ENCODE data around the gene NEAT1. TPM values are rescaled to one million over a fixed set of nuclear protein-coding genes. Genes with fewer than 3 reads are reported as not detected.

NEAT1 gene
- total RNA-seq, 5 donors from 2014 or later (not counting 1 experiment from before 2014, with no cell fraction given): 368 to 1,017 (median 906) TPM

- Mint-ChIP-seq H3K4me3 (peak overlapping the region; percentile 91 to 100 (median 98)), H3K36me3 (peaks cover 44% of the 10 kb centered on the region), H3K4me1 (peaks cover 82 to 95% (median 84%) of the 10 kb centered on the region in 3 donors), H3K27me3 (no peaks in the 10 kb centered on the region), H3K9me3 (no peaks in the 10 kb centered on the region), H3K27ac (peak overlapping the region; percentile 98 to 99)
- peak overlapping the region; percentile 33 to 66 for H3K4me3 ChIP-seq (ENCODE audit: control insufficient read depth in 1 of 2, extremely low read depth in 1 of 2, low read length in 1 of 2)
- H3K27ac ChIP-seq (ENCODE audit: low read length): peak overlapping the region; percentile 95
- H3K27me3 ChIP-seq (replicated peaks in 1 of 2; ENCODE audit: control insufficient read depth in 2 of 2, extremely low read depth in 1 of 2, insufficient read depth in 2 of 2, low read length in 1 of 2): no peaks in the 10 kb centered on the region
- DNase-seq (peak in 19 of 35 experiments; percentile 35 to 60 (median 42)), ATAC-seq (replicated peaks in 1 of 4) (peak in 2 of 4 experiments; percentile 14 to 15)
- no peaks in the 10 kb centered on the region for H3K9me3 ChIP-seq
- ChIA-PET POLR2A (interaction anchor here in 1 of 2 donors (0.7 to 1.6 kb wide), 4 partner anchors 8 to 77 kb away, joined by 3 to 8 read pairs (median 6); partner anchors contain the start of gene MALAT1), CTCF (interaction anchor here in 1 of 2 donors (1.6 to 2.5 kb wide), 2 partner anchors 13 to 70 kb away, joined by 5 to 12 read pairs; no protein-coding TSS in a partner anchor)
- H3K4me1 ChIP-seq (ENCODE audit: control insufficient read depth in 1 of 2, extremely low read depth in 1 of 2, insufficient read depth in 2 of 2, low read length in 2 of 2): peaks cover 43 to 70% of the 10 kb centered on the region in 2 experiments
- peaks cover 0 to 22% of the 10 kb centered on the region in 2 donors for H3K36me3 ChIP-seq (ENCODE audit: control insufficient read depth in 2 of 2, extremely low read depth in 1 of 2, insufficient read depth in 1 of 2, low read length in 1 of 2)
- 0% methylated on average over 1 of the region's 9 CpGs for WGBS (ENCODE audit: insufficient coverage)
Observed at GRCh38 chr11:65429724-65430405, 7.3 kb downstream of the NEAT1 start.

DNA sequence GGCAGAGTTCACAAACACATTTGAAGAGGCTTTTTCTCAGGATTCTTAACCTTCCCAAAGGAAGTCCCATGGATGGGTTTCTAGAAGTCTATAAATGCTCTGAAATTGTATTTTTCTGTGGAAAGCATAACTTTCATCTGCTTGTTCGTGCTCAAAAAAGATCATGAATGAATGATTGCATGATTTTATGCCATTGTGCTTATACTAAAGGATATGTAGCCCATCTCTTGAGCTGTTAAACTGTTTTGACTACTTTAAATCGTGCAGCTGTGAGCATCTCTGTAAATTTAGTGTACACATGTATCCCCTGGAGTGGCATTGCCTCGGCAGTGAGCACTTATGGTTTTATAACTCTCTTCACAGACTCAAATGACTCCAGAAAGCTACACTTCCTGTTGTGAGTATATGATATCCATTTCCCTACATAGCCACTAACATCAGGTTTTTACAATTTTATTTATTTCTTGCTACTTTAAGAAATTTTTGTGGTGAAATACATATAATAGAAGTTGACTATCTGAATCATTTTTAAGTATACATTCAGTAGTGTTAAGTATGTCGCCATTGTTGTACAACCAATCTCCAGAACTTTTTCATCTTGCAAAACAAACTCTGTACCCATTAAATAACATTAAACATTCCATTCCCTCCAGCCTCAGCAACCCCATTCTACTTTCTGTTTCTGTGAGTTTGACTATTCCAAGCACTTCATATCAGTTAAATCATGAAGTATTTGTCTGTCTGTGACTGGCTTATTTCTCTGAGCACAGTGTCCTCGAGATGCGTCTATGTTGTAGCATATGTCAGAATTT lies 8.0 kb downstream of the NEAT1 start:
- peaks cover 90 to 94% (median 91%) of the 10 kb centered on the region in 3 donors for H3K4me1 Mint-ChIP-seq
- H3K9me3 Mint-ChIP-seq: no peaks in the 10 kb centered on the region
- peaks cover 0 to 29% of the 10 kb centered on the region in 2 donors for H3K36me3 ChIP-seq (ENCODE audit: control insufficient read depth in 2 of 2, extremely low read depth in 1 of 2, insufficient read depth in 1 of 2, low read length in 1 of 2)
- peak in 3 of 35 experiments; percentile 11 to 55 (median 15) for DNase-seq
- CTCF ChIA-PET: interaction anchor here in 1 of 2 donors (1.6 to 2.5 kb wide), 2 partner anchors 14 to 69 kb away, joined by 5 to 12 read pairs; no protein-coding TSS in a partner anchor
- peak overlapping the region; percentile 33 to 66 for H3K4me3 ChIP-seq (ENCODE audit: control insufficient read depth in 1 of 2, extremely low read depth in 1 of 2, low read length in 1 of 2)
- peaks cover 45% of the 10 kb centered on the region for H3K36me3 Mint-ChIP-seq
- ATAC-seq (replicated peaks in 1 of 4): peak in 3 of 4 experiments; percentile 9 to 28 (median 27)
- peak overlapping the region; percentile 98 to 99 for H3K27ac Mint-ChIP-seq
- H3K4me3 Mint-ChIP-seq: peak overlapping the region; percentile 91 to 100 (median 98)
- no peaks in the 10 kb centered on the region for H3K27me3 Mint-ChIP-seq
- H3K4me1 ChIP-seq (ENCODE audit: control insufficient read depth in 1 of 2, extremely low read depth in 1 of 2, insufficient read depth in 2 of 2, low read length in 2 of 2): peaks cover 47 to 67% of the 10 kb centered on the region in 2 experiments
- H3K27me3 ChIP-seq (replicated peaks in 1 of 2; ENCODE audit: control insufficient read depth in 2 of 2, extremely low read depth in 1 of 2, insufficient read depth in 2 of 2, low read length in 1 of 2): no peaks in the 10 kb centered on the region
- peak overlapping the region; percentile 95 for H3K27ac ChIP-seq (ENCODE audit: low read length)
- WGBS (ENCODE audit: insufficient coverage): 25% methylated on average over 1 of the region's 6 CpGs
- POLR2A ChIA-PET: interaction anchor here in 1 of 2 donors (0.7 to 1.6 kb wide), 4 partner anchors 9 to 76 kb away, joined by 3 to 8 read pairs (median 6); partner anchors contain the start of gene MALAT1
- H3K9me3 ChIP-seq: no peaks in the 10 kb centered on the region

DNA sequence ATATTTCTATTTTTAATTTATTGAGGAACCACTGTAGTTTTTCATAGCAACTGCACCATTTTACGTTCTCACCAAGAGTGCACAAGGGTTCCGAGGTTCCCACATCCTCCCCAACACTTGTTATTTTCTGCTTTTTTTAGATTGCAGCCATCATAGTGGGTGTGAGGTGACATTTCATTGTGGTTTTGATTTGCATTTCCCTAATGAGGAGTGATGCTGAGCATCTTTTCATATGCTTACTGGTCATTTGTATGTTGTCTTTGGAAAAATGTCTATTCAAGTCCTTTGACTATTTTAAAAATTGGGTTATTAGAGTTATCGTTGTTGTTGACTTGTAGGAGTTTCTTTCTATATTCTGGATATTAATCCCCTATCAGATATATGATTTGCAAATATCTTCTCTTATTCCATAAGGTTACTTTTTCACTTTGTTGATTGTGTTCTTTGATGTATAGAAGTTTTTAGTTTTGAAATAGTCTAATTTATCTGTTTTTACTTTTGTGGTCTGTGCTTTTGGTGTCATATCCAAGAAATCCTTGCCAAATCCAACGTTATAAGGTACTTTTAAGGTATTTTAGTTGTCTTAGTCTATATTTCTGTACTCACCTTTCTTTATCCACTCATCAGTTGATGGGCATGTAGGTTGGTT lies 9.0 kb downstream of the NEAT1 start:
- H3K27ac Mint-ChIP-seq: peak overlapping the region; percentile 83 to 86
- H3K27me3 Mint-ChIP-seq: no peaks in the 10 kb centered on the region
- WGBS (ENCODE audit: insufficient coverage): no CpG with 5 or more reads among the region's 4 CpGs

DNA sequence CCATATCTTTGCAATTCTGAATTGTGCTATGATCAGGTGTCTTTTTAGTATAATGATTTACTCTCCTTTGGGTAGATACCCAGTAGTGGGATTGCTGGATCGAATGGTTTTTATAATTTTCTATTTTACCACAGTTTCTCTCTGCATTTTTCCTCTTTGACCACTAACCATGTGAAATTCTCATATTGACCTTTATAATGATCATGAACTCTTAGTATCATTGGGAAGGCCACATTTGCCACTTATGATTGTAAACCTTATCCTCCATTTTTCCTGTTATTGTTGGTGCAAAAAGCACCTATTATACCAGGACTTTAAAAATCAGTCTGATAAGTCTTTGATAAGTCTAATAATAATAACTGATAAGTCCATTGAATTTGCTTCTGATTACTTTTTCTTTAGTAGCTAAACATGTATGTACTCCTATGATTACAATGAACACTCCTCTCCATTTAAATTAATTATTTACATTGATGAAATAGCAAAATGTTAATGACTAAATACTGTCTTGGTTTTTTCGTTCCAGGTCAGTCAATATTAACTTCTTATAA lies 9.6 kb downstream of the NEAT1 start:
- H3K27me3 Mint-ChIP-seq: no peaks in the 10 kb centered on the region

More for the DNA sequence above, 9.0 kb downstream of the NEAT1 start:
- peaks cover 6 to 35% of the 10 kb centered on the region in 2 donors for H3K36me3 ChIP-seq (ENCODE audit: control insufficient read depth in 2 of 2, extremely low read depth in 1 of 2, insufficient read depth in 1 of 2, low read length in 1 of 2)
- H3K27ac ChIP-seq (ENCODE audit: low read length): peak overlapping the region; percentile 95
- peaks cover 52 to 59% of the 10 kb centered on the region in 2 experiments for H3K4me1 ChIP-seq (ENCODE audit: control insufficient read depth in 1 of 2, extremely low read depth in 1 of 2, insufficient read depth in 2 of 2, low read length in 2 of 2)
- H3K4me3 ChIP-seq (ENCODE audit: control insufficient read depth in 1 of 2, extremely low read depth in 1 of 2, low read length in 1 of 2): no peak overlapping the region
- no peaks in the 10 kb centered on the region for H3K9me3 ChIP-seq
- ChIA-PET CTCF (interaction anchor here (1.0 to 1.5 kb wide), 6 partner anchors 10 to 79 kb away, joined by 3 to 9 read pairs (median 3); no protein-coding TSS in a partner anchor), POLR2A (interaction anchor here in 1 of 2 donors (1.1 kb wide), 1 partner anchor 76 kb away, joined by 4 read pairs; no protein-coding TSS in a partner anchor)
- peaks cover 91 to 95% (median 93%) of the 10 kb centered on the region in 3 donors for H3K4me1 Mint-ChIP-seq
- peak; percentile 21 to 41 (median 34) for ATAC-seq (replicated peaks in 1 of 4)
- H3K27me3 ChIP-seq (replicated peaks in 1 of 2; ENCODE audit: control insufficient read depth in 2 of 2, extremely low read depth in 1 of 2, insufficient read depth in 2 of 2, low read length in 1 of 2): no peaks in the 10 kb centered on the region
- peak overlapping the region; percentile 54 to 100 (median 66) for H3K4me3 Mint-ChIP-seq
- no peaks in the 10 kb centered on the region for H3K9me3 Mint-ChIP-seq
- peaks cover 44% of the 10 kb centered on the region for H3K36me3 Mint-ChIP-seq
- peak in 18 of 35 experiments; percentile 29 to 81 (median 52) for DNase-seq

DNA sequence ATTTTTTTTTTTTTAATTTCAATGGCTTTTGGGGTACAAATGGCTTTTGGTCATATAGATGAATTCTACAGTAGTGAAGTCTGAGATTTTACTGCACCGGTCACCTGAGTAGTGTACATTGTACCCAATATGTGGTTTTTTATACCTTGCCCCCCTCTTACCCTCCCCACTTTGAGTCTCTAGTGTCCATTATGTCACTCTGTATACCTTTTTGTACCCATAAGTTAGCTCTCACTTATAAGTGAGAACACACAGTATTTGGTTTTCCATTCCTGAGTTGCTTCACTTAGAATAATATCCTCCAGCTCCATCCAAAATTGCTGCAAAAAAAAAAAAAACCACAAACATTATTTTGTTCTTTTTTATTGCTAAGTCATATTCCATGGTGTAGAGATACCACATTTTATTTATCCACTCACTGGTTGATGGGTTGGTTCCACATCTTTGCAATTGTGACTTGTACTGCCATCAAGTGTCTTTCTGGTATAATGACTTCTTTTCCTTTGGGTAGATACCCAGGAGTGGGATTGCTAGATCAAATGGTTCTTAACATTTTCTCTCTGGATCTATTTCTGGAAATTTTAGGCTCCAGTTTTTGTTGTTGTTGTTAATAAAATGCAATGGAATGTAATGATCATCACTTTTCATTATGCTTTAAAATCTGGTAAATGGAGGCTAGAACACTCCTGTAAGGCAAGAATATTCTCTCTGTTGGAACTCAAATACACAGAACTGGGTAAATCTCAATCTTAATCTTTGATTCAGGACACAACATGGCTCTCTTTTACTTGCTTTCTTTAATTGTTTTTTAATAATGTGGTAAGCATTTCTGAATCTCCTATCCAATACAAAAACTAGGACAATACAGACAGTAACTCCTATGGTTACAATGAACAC lies 10.3 kb downstream of the NEAT1 start:
- Histone ChIP-seq H3K4me1 (ENCODE audit: control insufficient read depth in 1 of 2, extremely low read depth in 1 of 2, insufficient read depth in 2 of 2, low read length in 2 of 2) (peaks cover 41 to 45% of the 10 kb centered on the region in 2 experiments), H3K36me3 (ENCODE audit: control insufficient read depth in 2 of 2, extremely low read depth in 1 of 2, insufficient read depth in 1 of 2, low read length in 1 of 2) (peaks cover 8 to 37% of the 10 kb centered on the region in 2 donors), H3K4me3 (ENCODE audit: control insufficient read depth in 1 of 2, extremely low read depth in 1 of 2, low read length in 1 of 2) (no peak overlapping the region), H3K27me3 (replicated peaks in 1 of 2; ENCODE audit: control insufficient read depth in 2 of 2, extremely low read depth in 1 of 2, insufficient read depth in 2 of 2, low read length in 1 of 2) (no peaks in the 10 kb centered on the region), H3K9me3 (no peaks in the 10 kb centered on the region), H3K27ac (ENCODE audit: low read length) (peak overlapping the region; percentile 47)
- WGBS (ENCODE audit: insufficient coverage): no CpG with 5 or more reads among the region's 1 CpG
- DNase-seq (peak in 1 of 35 experiments; percentile 75), ATAC-seq (replicated peaks in 1 of 4) (peak in 3 of 4 experiments; percentile 27 to 39 (median 39))
- Mint-ChIP-seq H3K4me3 (peak overlapping the region in 2 of 3 donors; percentile 34 to 100), H3K36me3 (peaks cover 42% of the 10 kb centered on the region), H3K9me3 (no peaks in the 10 kb centered on the region), H3K4me1 (peaks cover 89 to 91% (median 91%) of the 10 kb centered on the region in 3 donors), H3K27me3 (no peaks in the 10 kb centered on the region), H3K27ac (peak overlapping the region; percentile 57 to 80)
- ChIA-PET CTCF (interaction anchor here (0.6 to 1.5 kb wide), 16 partner anchors 8 to 497 kb away, joined by 3 to 9 read pairs (median 3); partner anchors contain the start of genes GPHA2 (in 1 of the 2), NEAT1 (in 1 of the 2) and SCYL1 (in 1 of the 2)), POLR2A (interaction anchor here (0.5 to 1.1 kb wide), 9 partner anchors 9 to 612 kb away, joined by 3 to 6 read pairs (median 3); no protein-coding TSS in a partner anchor)

More for the DNA sequence above, 9.6 kb downstream of the NEAT1 start:
- no peak overlapping the region for H3K4me3 ChIP-seq (ENCODE audit: control insufficient read depth in 1 of 2, extremely low read depth in 1 of 2, low read length in 1 of 2)
- peak overlapping the region; percentile 83 to 86 for H3K27ac Mint-ChIP-seq
- H3K27me3 ChIP-seq (replicated peaks in 1 of 2; ENCODE audit: control insufficient read depth in 2 of 2, extremely low read depth in 1 of 2, insufficient read depth in 2 of 2, low read length in 1 of 2): no peaks in the 10 kb centered on the region
- H3K4me3 Mint-ChIP-seq: peak overlapping the region; percentile 11 to 100 (median 54)
- peaks cover 46 to 53% of the 10 kb centered on the region in 2 experiments for H3K4me1 ChIP-seq (ENCODE audit: control insufficient read depth in 1 of 2, extremely low read depth in 1 of 2, insufficient read depth in 2 of 2, low read length in 2 of 2)
- ChIA-PET CTCF (interaction anchor here (0.6 to 1.5 kb wide), 16 partner anchors 9 to 497 kb away, joined by 3 to 9 read pairs (median 3); partner anchors contain the start of genes GPHA2 (in 1 of the 2), NEAT1 (in 1 of the 2) and SCYL1 (in 1 of the 2)), POLR2A (interaction anchor here (0.5 to 1.1 kb wide), 7 partner anchors 8 to 613 kb away, joined by 3 to 6 read pairs (median 3); no protein-coding TSS in a partner anchor)
- WGBS (ENCODE audit: insufficient coverage): no CpG with 5 or more reads among the region's 2 CpGs
- H3K4me1 Mint-ChIP-seq: peaks cover 90 to 92% (median 92%) of the 10 kb centered on the region in 3 donors
- ATAC-seq (replicated peaks in 1 of 4): no peak
- H3K9me3 Mint-ChIP-seq: no peaks in the 10 kb centered on the region
- peaks cover 41% of the 10 kb centered on the region for H3K36me3 Mint-ChIP-seq
- peaks cover 6 to 32% of the 10 kb centered on the region in 2 donors for H3K36me3 ChIP-seq (ENCODE audit: control insufficient read depth in 2 of 2, extremely low read depth in 1 of 2, insufficient read depth in 1 of 2, low read length in 1 of 2)
- H3K27ac ChIP-seq (ENCODE audit: low read length): peak overlapping the region; percentile 95
- DNase-seq: no peak
- no peaks in the 10 kb centered on the region for H3K9me3 ChIP-seq
